ENCODE results near the gene PLAC9. TPM values are rescaled to one million over a fixed set of nuclear protein-coding genes. Genes with fewer than 3 reads are reported as not detected.
A peak's percentile ranks its signal among the peaks of the same experiment; 100 is the strongest.

PLAC9 gene
- total RNA-seq, 2 donors from 2014 or later: 25.5 to 36.3 TPM

- Histone ChIP-seq H3K4me3 (no peak overlapping the region), H3K27ac (no peak overlapping the region), H3K36me3 (peaks cover 38% of the 10 kb centered on the region)
These were observed 40.9 kb downstream of the PLAC9 start for GRCh38 chr10:80173466-80173865.

GRCh38 chr10:80174641-80175395 is 42.3 kb downstream of the PLAC9 start:
- no peaks in the 10 kb centered on the region for H3K9me3 ChIP-seq
- no peak overlapping the region for H3K27ac ChIP-seq
- H3K27me3 ChIP-seq: no peaks in the 10 kb centered on the region
- H3K4me1 ChIP-seq: peaks cover 0 to 78% of the 10 kb centered on the region in 2 donors
- TF ChIP-seq CTCF (IDR thresholded peaks at IDR 0.05): no peak
- DNase-seq (ENCODE audit: low spot score): no peak
- no peak overlapping the region for H3K4me3 ChIP-seq
- H3K36me3 ChIP-seq: peaks cover 30% of the 10 kb centered on the region

More at GRCh38 chr10:80173466-80173865, 40.9 kb downstream of the PLAC9 start:
- no peak for TF ChIP-seq CTCF (IDR thresholded peaks at IDR 0.05)
- Histone ChIP-seq H3K27me3 (no peaks in the 10 kb centered on the region), H3K9me3 (no peaks in the 10 kb centered on the region), H3K4me1 (peaks cover 0 to 78% of the 10 kb centered on the region in 2 donors)
- no peak for DNase-seq (ENCODE audit: low spot score)

- Histone ChIP-seq H3K36me3 (peaks cover 16% of the 10 kb centered on the region), H3K4me1 (peaks cover 0 to 86% of the 10 kb centered on the region in 2 donors), H3K4me3 (no peak overlapping the region), H3K27me3 (no peaks in the 10 kb centered on the region), H3K9me3 (no peaks in the 10 kb centered on the region), H3K27ac (no peak overlapping the region)
- TF ChIP-seq CTCF (IDR thresholded peaks at IDR 0.05): no peak
- DNase-seq (ENCODE audit: low spot score): no peak
These were observed 44.0 kb downstream of the PLAC9 start for GRCh38 chr10:80176526-80176925.

GRCh38 chr10:80177781-80178636 is 45.5 kb downstream of the PLAC9 start:
- no peaks in the 10 kb centered on the region for H3K27me3 ChIP-seq
- H3K4me1 ChIP-seq: peaks cover 0 to 88% of the 10 kb centered on the region in 2 donors
- no peak overlapping the region for H3K4me3 ChIP-seq
- no peaks in the 10 kb centered on the region for H3K9me3 ChIP-seq
- peak overlapping the region in 1 of 2 donors; percentile 22 for H3K27ac ChIP-seq
- TF ChIP-seq CTCF (IDR thresholded peaks at IDR 0.05): no peak
- H3K36me3 ChIP-seq: peaks cover 2% of the 10 kb centered on the region
- DNase-seq (ENCODE audit: low spot score): no peak

DNA sequence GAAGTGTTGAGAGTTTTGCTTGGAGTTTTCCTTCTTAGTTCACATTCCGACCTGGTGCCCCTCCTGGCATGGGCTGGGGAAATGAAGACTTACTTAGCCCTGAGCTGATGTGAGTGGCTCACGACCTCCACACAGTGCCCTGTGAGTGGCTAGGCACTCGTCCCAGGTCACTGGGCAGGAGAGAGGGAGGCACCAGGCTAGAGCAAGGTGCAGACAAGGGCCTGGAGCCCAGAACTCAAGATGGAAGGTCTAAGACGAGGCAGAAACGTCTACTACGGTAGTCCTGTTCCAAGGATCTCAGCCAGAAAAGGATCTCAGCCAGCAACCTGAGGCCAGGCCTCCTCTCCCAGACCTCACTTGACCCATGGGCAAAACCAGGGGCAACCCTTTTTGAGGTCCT is 50.5 kb downstream of the PLAC9 start:
- Histone ChIP-seq H3K27me3 (no peaks in the 10 kb centered on the region), H3K36me3 (no peaks in the 10 kb centered on the region), H3K4me3 (no peak overlapping the region), H3K27ac (peak overlapping the region; percentile 87 to 92), H3K9me3 (no peaks in the 10 kb centered on the region), H3K4me1 (peaks cover 0 to 97% of the 10 kb centered on the region in 2 donors)
- no peak for DNase-seq (ENCODE audit: low spot score)
- TF ChIP-seq CTCF (IDR thresholded peaks at IDR 0.05): no peak
